Embryonic facial prominence (tissue), 1 donor: ENCODE results near the gene INCENP.

Experiments used
- DNase-seq: peaks from one replicate; pipeline ENCODE4 v3.0.0-alpha.2; 2016; ENCODE audit errors: extremely low spot score

Gene INCENP

GRCh38 chr11:62124186-62125113 is 639 bp downstream of the INCENP start:
- DNase-seq = no peak

GRCh38 chr11:62125316-62125715 is 1.5 kb downstream of the INCENP start:
- DNase-seq = no peak

- DNase-seq = no peak
These were observed 2.1 kb downstream of the INCENP start for GRCh38 chr11:62125881-62126280.

GRCh38 chr11:62127426-62127825 is 3.6 kb downstream of the INCENP start:
- no peak for DNase-seq

GRCh38 chr11:62127941-62128770 is 4.3 kb downstream of the INCENP start:
- DNase-seq = no peak

- DNase-seq = no peak
These were observed 5.0 kb downstream of the INCENP start for GRCh38 chr11:62128835-62129234.

GRCh38 chr11:62129590-62130282 is 5.9 kb downstream of the INCENP start:
- DNase-seq = no peak

- DNase-seq = no peak
These were observed 6.7 kb downstream of the INCENP start for GRCh38 chr11:62130283-62131169.

GRCh38 chr11:62131170-62131464 is 7.3 kb downstream of the INCENP start:
- DNase-seq = no peak

- no peak for DNase-seq
These were observed 8.4 kb downstream of the INCENP start for GRCh38 chr11:62132191-62132590.

- DNase-seq = no peak
These were observed 9.0 kb downstream of the INCENP start for GRCh38 chr11:62132689-62133293.

- no peak for DNase-seq
These were observed 9.7 kb downstream of the INCENP start for GRCh38 chr11:62133328-62134065.

GRCh38 chr11:62137276-62137861 is 13.6 kb downstream of the INCENP start:
- no peak for DNase-seq

- DNase-seq = no peak
These were observed 14.2 kb downstream of the INCENP start for GRCh38 chr11:62137881-62138629.

GRCh38 chr11:62138630-62139425 is 15.0 kb downstream of the INCENP start:
- no peak for DNase-seq

- no peak for DNase-seq
These were observed 15.9 kb downstream of the INCENP start for GRCh38 chr11:62139526-62140303.
